HG03175 (cell line): ENCODE measurements around the gene MEGF10.

Experiments
- ATAC-seq: cut with Tn5 transposase; IDR thresholded peaks from one replicate; pipeline ENCODE4 v1.9.1; 2021; ENCODE audit warnings: mild to moderate bottlenecking, moderate library complexity; ENCODE audit not compliant: unreplicated experiment

Gene MEGF10

DNA sequence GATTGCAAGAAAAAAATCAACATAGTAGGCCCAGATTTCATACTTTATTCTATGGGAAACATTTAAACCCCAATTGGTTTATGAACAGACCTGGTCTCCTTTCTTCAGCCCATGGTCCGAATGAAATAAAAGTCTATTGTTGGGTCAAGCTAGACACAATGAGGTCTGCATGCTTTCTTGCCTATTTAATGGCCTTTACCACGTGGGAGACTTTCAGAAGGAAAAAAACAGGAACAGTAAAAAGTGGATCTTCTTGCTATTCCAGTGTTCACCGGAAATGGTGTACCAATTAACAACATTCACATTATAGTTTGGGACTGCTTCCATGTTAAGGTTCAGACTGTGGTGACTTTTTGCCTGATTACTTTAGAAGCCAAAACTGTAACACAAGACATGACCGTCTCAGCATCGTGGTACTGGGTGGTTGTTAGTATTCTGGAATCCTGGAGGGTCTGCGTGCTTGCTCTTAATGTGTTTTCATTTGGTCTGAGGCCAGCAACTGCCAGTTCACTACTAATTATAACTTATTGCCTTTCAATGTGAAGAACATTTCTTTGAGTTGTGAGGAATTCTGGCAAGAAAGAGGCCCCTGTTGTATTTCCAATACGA lies 141.5 kb downstream of the MEGF10 start:
- no peak for ATAC-seq

DNA sequence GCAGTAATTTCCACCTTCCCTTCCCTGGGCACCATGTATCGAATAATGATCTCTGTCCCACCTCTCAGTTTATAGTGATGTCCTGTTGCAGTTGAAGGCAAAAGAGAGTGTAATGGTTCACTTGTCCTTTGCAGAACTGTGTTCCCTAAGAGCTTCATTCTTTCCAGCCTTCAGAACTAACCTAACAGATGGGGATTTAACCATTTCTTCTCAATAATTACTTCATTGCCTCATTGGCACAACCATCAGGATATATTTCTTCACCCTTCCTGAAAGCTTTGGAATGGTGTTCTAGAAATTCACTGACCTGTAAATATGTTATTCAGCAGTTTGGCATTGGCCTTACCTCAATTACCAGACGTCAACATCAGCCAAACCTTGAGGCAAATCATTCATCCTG lies 142.9 kb downstream of the MEGF10 start:
- no peak for ATAC-seq

DNA sequence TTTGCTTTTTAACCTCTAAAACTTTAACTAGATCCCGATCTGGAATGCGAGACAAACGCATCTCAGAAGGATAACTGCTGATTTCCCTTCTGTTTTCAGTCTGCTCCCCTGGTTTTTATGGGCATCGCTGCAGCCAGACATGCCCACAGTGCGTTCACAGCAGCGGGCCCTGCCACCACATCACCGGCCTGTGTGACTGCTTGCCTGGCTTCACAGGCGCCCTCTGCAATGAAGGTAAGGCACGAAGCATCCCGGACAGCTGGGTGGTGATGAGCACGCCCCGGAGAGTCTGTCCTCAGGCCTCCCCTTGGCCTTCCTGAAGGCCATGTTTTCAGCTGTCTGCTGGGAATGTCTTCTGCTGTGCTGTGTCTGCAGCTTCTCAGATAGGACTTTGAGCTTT lies 144.0 kb downstream of the MEGF10 start:
- ATAC-seq = no peak

DNA sequence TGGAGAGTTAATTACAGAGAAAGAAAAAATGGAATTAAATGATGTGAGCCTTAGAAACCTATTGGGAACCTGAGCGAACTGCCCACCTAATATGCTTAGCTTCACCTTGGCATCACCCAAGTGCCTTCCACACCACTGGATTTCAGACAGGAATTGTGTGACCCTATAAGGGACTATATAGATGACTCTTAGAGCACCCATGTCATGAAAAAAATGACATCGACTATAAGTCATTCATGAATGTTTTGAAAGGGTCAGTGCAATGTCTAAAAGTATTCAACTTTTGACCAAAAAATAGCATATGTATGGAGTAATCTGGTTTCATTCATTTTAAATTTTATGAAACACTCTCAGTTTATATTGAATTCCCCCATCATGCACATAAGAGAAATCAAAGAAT lies 145.2 kb downstream of the MEGF10 start:
- ATAC-seq = no peak

DNA sequence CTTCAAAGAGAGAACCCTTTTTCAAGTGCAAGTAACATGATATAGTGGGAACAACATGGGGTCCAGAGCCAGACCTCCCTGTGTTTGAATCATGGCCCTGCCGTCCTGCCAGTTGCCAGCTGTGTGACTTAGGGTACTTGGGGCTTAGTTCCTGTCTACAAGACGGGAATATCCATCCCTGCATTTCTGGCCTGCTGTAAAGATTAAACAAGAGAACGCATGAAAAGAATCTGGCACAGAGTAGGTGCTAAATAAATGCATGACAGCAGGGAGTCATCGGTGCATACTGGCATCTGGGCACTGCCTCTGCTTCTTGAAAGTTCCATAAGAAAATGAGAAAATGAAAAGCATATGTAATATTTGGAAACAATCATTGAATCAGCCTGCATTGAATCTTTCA lies 149.0 kb downstream of the MEGF10 start:
- ATAC-seq = no peak

DNA sequence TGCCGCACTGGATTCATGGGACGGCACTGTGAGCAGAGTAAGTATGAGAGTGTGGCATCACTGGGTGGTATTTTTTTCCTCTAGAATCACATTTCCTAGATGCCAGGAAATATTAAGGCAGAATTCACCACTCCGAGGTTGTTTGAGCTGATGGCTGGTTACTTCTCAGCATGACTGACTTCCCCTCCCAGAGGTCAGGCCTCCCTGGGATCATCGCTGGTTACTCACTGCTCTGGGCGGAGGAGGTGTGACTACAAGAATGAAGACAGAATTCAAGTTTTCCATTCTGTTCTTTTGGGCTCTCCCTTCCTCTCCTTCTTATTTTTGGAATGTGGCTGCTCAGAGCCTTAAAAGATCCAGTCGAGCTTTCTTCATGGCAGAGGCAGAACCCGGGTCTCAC lies 150.2 kb downstream of the MEGF10 start:
- ATAC-seq = no peak

DNA sequence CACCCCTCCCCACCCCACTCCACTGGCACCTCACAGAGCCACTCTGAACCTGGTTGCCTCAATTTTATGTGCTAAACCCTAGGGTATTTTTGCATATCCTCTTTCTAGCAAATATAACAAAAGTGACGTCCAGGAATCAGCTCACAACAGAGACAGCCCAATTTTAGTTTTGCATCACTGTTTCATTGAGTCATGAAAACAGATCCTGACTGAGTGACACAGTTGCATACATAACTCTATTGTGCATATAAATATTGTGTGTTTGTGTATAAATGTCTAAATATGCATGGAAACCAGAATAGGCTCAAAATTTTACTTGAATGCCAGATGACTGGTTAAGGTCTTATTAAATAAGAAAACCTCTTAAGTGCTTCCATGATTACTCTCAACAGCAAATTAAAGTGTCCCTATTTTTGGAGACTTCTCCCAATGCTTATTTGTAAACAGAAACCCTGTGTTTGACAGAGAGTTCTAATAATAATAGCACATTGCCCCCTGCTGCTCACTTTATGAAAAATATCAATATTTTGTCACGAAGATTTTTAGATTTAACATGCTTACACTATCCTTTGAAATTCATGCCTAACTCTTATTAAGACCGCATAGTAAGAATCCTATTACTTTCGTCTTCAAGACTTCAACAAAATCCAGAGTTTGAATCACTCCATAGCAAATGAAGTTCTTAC lies 151.3 kb downstream of the MEGF10 start:
- ATAC-seq = no peak

DNA sequence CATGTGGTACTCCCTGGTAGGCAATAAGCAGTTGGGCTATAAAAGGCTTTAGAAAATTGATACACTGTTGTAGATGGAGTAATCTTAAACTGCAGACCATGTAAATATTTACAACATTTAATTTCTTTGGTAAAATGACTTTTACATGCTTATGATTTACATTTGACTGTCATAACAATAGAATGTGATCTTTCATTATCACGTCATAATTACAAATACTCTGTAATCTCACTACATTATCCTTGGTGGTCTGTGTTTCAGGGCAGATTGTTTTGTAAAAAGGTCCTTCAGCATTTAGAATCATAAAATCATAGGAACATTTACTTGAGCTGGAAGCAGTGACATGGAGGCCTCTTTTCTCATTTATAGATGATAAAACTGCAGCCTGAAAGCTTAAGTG lies 153.6 kb downstream of the MEGF10 start:
- no peak for ATAC-seq

DNA sequence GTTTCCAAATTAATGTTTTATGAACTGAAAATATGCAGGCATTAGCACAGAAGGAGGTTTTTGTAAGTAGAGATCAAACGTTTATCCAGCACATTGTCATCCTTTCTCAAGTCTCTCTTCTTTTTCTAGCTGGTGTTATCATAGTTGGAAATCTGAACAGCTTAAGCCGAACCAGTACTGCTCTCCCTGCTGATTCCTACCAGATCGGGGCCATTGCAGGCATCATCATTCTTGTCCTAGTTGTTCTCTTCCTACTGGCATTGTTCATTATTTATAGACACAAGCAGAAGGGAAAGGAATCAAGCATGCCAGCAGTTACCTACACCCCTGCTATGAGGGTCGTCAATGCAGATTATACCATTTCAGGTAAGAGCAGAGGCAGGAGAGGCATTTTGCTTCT lies 154.7 kb downstream of the MEGF10 start:
- no peak for ATAC-seq

DNA sequence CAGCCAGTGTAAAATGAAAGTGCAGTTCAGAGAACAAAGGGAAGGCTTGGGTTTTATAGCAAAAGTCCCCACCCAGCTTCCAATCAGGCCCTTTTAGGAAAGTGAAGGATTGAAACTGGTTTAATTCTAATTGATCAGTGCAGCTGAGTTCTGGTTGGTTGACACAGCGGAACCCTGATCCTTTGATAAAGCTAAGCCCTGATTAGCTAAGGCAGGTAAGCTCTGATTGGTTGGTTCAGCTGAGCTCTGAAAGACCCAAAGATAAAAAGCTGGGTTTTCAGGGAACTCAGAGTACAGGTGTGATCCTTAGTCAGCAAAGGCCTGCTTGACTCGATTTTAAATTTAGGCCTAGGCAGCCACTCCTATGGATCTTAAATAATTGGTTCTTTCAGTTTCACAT lies 156.0 kb downstream of the MEGF10 start:
- no peak for ATAC-seq

GRCh38 chr5:127447827-127448226 lies 157.2 kb downstream of the MEGF10 start:
- no peak for ATAC-seq

DNA sequence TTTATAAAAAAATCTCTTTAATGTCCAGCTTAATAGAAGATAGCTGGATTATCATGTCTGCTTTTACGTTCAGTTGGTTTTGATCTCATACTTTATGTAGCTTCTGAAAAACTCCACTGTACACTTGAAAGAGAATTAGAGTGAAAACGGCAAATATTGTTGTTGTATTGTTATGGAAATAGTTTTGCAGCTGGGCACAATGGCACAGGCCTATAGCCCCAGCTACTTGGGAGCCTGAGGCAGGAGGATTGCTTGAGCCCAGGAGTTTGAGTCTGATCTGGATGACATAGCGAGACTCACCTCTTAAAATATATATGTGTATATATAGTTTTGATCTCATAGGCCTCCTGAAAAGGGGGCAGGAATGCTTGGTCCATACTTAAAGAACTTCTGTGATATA lies 159.4 kb downstream of the MEGF10 start:
- ATAC-seq = no peak

- no peak for ATAC-seq
Measured at GRCh38 chr5:127451096-127451495, 160.5 kb downstream of the MEGF10 start.

GRCh38 chr5:127452626-127453025 lies 162.0 kb downstream of the MEGF10 start:
- ATAC-seq = no peak

DNA sequence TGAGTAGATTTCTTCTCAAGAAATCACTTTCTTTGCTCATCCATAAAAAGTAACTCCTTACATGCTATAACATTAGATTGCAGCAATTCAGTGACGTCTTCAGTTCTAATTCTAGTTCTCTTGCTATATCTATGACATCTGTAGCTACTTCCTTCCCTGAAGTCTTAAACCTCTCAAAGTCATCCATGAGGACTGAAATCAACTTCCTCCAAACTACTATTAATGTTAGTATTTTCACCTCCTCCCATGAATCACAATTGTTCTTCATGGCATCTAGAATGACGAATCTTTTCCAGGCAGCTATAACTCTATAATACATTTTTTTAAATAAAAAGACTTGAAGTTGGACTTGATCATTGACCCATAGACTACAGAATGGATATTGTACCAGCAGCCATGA lies 180.6 kb downstream of the MEGF10 start:
- no peak for ATAC-seq

- no peak for ATAC-seq
Measured at GRCh38 chr5:127472700-127473099, 182.1 kb downstream of the MEGF10 start.

- ATAC-seq = no peak
Measured at GRCh38 chr5:127486471-127486870, 195.9 kb downstream of the MEGF10 start.

GRCh38 chr5:127492854-127493738 lies 202.5 kb downstream of the MEGF10 start:
- peak; percentile 87 for ATAC-seq

- no peak for ATAC-seq
Measured at GRCh38 chr5:127498548-127498947, 208.0 kb downstream of the MEGF10 start.

- ATAC-seq = no peak
Measured at GRCh38 chr5:127505905-127506304, 215.3 kb downstream of the MEGF10 start.

DNA sequence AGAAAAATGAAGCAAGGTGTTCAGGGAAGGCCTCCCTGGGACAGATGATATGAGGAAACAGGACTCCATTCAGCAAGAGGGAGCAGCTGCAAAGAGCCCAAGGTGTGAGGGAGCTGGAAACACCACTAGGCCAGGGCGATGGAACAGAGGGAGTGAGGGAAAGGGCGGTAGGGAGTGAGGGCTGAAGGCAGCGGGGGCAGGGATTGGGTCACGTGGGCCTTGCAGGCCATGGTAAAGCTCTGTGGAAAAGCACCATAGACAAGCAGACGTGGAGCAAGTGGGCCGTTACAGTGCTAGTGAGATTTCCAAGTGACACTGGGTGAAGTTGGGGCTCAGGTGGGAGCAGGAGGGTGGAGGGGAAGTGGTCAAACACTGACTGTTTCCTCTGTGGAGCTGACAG lies 216.0 kb downstream of the MEGF10 start:
- no peak for ATAC-seq
